Activated B cell treated with CpG ODN at 0.5 μM for 24 hours (primary cell): ENCODE measurements around the gene ASPG. TPM values are rescaled to one million over a fixed set of nuclear protein-coding genes. Genes with fewer than 3 reads are reported as not detected.

Experiments used
- ATAC-seq: fragments of 200-7000 bp; cut with Tn5 transposase; one replicate; pipeline ENCODE4 v1.10.0; 2021; ENCODE audit warnings: low read depth, mild to moderate bottlenecking, moderate library complexity
- CTCF ChIA-PET: fragments of 350-600 bp; sonication (Branson Sonifier 250); formaldehyde crosslinking; loops from one replicate; lab custom pipeline; 2021; ENCODE audit warnings: antibody characterized with exemption; lab: Charles Lee
- POLR2A ChIA-PET: fragments of 350-600 bp; sonication (Branson Sonifier 250); formaldehyde crosslinking; loops from one replicate; lab custom pipeline; 2021; ENCODE audit warnings: antibody characterized with exemption; lab: Charles Lee
- DNase-seq: peaks from one replicate; pipeline ENCODE4 v3.0.0; 2022
- H3K27ac Mint-ChIP-seq: one replicate; pipeline ENCODE4 v1.8.0; 2020; ENCODE audit warnings: mixed read lengths
- H3K27me3 Mint-ChIP-seq: one replicate; pipeline ENCODE4 v1.8.0; 2021; ENCODE audit warnings: mixed read lengths
- H3K36me3 Mint-ChIP-seq: one replicate; pipeline ENCODE4 v1.8.0; 2021; ENCODE audit warnings: low read depth, mixed read lengths
- H3K4me1 Mint-ChIP-seq: one replicate; pipeline ENCODE4 v1.8.0; 2021; ENCODE audit warnings: mixed read lengths
- H3K4me3 Mint-ChIP-seq: one replicate; pipeline ENCODE4 v1.8.0; 2020; ENCODE audit warnings: mild to moderate bottlenecking, mixed read lengths
- H3K9me3 Mint-ChIP-seq: one replicate; pipeline ENCODE4 v1.8.0; 2020; ENCODE audit warnings: mixed read lengths
- CTCF ChIP-seq: fragments of 200-600 bp; IDR thresholded peaks from one replicate; pipeline ENCODE4 v1.8.0; 2022; ENCODE audit warnings: antibody characterized with exemption, mild to moderate bottlenecking
- intact Hi-C: fragments of 100-400 bp; cut with micrococcal nuclease; formaldehyde crosslinking; loops from one replicate; pipeline ENCODE4 v1.15.1; 2024
- total RNA-seq: library from RNA; stranded (reverse); gene quantifications from 2 replicates; pipeline ENCODE4 v1.2.3, GENCODE V29; 2022

ASPG gene
- total RNA-seq, 1 donor from 2014 or later, result not detected

GRCh38 chr14:104096318-104096717 is 10.8 kb downstream of the ASPG start:
- H3K36me3 Mint-ChIP-seq, result no peaks in the 10 kb centered on the region
- no peak for ATAC-seq
- H3K27ac Mint-ChIP-seq, result no peak overlapping the region
- ChIA-PET CTCF (no interaction called here), POLR2A (no interaction called here)
- no peak for DNase-seq
- no peaks in the 10 kb centered on the region for H3K9me3 Mint-ChIP-seq
- intact Hi-C loops, result no loop called here
- H3K4me3 Mint-ChIP-seq, result no peak overlapping the region
- TF ChIP-seq CTCF, result no peak
- H3K27me3 Mint-ChIP-seq, result peaks cover 7% of the 10 kb centered on the region
- peaks cover 4% of the 10 kb centered on the region for H3K4me1 Mint-ChIP-seq

DNA sequence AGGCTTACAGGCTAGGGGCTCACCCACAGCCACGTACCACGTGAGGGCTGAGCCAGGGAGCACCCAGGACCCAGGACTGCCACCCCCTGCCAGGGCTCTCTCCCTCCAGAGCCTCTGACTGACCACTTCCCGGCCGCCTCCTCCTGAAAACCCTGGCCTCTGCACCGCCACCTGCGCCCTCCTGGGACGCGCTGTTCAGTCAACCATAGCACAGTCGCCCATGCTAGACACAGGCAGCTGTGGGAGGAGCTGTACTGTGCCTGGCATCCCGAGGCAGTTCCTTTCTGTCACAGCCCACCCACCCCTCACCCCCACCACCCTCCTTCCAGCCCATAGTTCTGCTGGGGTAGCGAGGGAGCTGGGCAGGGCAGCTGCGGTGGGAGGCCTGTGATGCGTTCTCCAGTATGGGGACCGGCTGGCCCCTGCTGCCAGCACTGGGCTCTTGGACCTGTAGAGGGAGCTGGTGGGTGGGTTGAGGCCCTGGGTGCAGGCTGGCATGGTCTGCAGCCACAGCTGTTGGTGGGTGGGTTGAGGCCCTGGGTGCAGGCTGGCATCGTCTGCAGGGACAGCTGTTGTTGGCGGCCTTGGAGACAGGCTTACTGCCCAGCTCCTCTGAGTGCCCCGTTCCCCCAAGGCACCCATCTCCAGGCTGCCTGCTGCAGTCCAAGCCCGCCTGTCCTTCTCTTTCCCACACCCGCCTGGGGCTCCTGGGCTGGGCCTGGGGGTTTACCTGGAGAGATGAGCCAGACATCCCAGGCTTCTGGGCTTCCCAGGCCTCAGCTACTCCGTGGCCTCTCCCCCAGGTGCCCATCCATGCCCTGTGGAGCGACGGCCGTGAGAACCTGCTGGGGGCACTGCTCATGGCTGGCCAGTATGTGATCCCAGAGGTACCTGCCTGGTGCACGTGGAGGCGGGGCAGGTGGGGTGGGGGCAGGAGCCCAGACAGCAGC is 11.5 kb downstream of the ASPG start:
- ATAC-seq, result no peak
- no peaks in the 10 kb centered on the region for H3K36me3 Mint-ChIP-seq

DNA sequence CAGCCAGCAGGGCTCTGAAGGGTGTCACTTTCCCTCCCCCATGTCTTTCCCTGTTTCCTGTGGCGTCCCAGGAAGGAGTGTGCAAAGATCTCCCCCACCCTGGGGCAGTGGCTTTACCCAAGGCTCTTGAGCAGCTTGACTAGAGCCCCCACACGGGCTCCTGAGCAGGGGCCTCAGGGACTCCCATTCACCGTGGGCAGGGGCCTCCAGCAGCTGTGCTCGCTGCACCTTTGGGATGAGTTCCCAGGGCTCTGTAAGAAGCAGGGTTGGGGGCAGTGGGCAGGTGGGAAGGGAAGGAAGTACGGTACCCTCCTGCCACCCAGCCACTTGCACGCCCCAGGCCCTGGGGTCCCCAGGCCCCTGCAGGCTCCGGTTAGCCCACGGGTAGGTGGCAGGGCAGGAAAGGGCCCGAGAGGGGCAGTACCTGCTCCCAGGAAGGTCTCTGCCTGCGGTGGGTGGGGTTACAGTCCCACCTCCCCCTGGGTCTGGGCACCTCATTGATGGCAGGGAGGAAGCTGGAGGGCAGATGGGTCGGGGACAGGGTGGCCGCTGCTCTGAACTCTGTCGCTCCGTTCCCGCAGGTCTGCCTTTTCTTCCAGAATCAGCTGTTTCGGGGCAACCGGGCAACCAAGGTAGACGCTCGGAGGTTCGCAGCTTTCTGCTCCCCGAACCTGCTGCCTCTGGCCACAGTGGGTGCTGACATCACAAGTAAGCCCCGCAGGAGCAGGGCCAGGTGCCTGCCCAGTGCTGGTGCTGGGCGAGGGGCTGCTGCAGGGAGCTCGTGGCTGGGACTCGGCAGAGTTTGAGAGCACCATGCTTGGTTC is 13.0 kb downstream of the ASPG start:
- TF ChIP-seq CTCF, result no peak
- ATAC-seq (no peak), DNase-seq (no peak)
- no peak overlapping the region for H3K4me3 Mint-ChIP-seq
- ChIA-PET CTCF (no interaction called here), POLR2A (no interaction called here)
- H3K27ac Mint-ChIP-seq, result no peak overlapping the region
- no peaks in the 10 kb centered on the region for H3K36me3 Mint-ChIP-seq
- no peaks in the 10 kb centered on the region for H3K9me3 Mint-ChIP-seq
- H3K27me3 Mint-ChIP-seq, result peaks cover 4% of the 10 kb centered on the region
- intact Hi-C loops, result no loop called here
- peaks cover 4% of the 10 kb centered on the region for H3K4me1 Mint-ChIP-seq

More for the DNA sequence above, 11.5 kb downstream of the ASPG start:
- no peak for TF ChIP-seq CTCF
- Mint-ChIP-seq H3K4me1 (peaks cover 4% of the 10 kb centered on the region), H3K4me3 (no peak overlapping the region), H3K9me3 (no peaks in the 10 kb centered on the region), H3K27me3 (peaks cover 5% of the 10 kb centered on the region), H3K27ac (no peak overlapping the region)
- POLR2A ChIA-PET, result no interaction called here
- no peak for DNase-seq
- intact Hi-C loops, result no loop called here
- CTCF ChIA-PET, result interaction anchor here (1.1 kb wide), 1 partner anchor 543 kb away, joined by 3 read pairs; no protein-coding TSS in a partner anchor

- H3K9me3 Mint-ChIP-seq, result no peaks in the 10 kb centered on the region
- ATAC-seq, result no peak
- ChIA-PET POLR2A (no interaction called here), CTCF (no interaction called here)
- intact Hi-C loops, result no loop called here
- DNase-seq, result no peak
- H3K4me1 Mint-ChIP-seq, result peaks cover 3% of the 10 kb centered on the region
- no peaks in the 10 kb centered on the region for H3K36me3 Mint-ChIP-seq
- H3K27me3 Mint-ChIP-seq, result peaks cover 2% of the 10 kb centered on the region
- TF ChIP-seq CTCF, result no peak
- no peak overlapping the region for H3K27ac Mint-ChIP-seq
- H3K4me3 Mint-ChIP-seq, result no peak overlapping the region
Measured at GRCh38 chr14:104099096-104100041, 13.9 kb downstream of the ASPG start.
